BE2C (cell line): ENCODE measurements around the gene ZSCAN1.
A peak's percentile ranks its signal among the peaks of the same experiment; 100 is the strongest.
"Not testable (repeated sequence)": the region's sequence is repeated elsewhere in the genome, so short reads cannot be mapped to it uniquely, and the experiment has no call there.

Experiments used
- DNase-seq: peaks from one replicate; pipeline ENCODE4 v3.0.0-alpha.2; 2020
- H3K27me3 ChIP-seq: fragments of 250-450 bp; sonication (Bioruptor Pico); 2 replicates; pipeline ENCODE4 v1.5.1; 2020; ENCODE audit warnings: mild to moderate bottlenecking
- H3K36me3 ChIP-seq: fragments of 250-450 bp; sonication (Bioruptor Pico); 2 replicates; pipeline ENCODE4 v1.5.1; 2020; ENCODE audit warnings: mild to moderate bottlenecking
- H3K4me1 ChIP-seq: fragments of 250-450 bp; sonication (Bioruptor Pico); 2 replicates; pipeline ENCODE4 v1.5.1; 2020
- H3K4me3 ChIP-seq: 2 replicates; pipeline ENCODE4 v1.5.1; 2011; ENCODE audit warnings: low read depth, low read length
- H3K9me3 ChIP-seq: fragments of 250-450 bp; sonication (Bioruptor Pico); 2 replicates; pipeline ENCODE4 v1.5.1; 2020
- TF ChIP-seq, protein P1 (sequence below): IDR thresholded peaks from 2 replicates; pipeline ENCODE4 v1.5.1; 2012; ENCODE audit warnings: mild to moderate bottlenecking, low read depth, low read length

The ZSCAN1 gene

DNA sequence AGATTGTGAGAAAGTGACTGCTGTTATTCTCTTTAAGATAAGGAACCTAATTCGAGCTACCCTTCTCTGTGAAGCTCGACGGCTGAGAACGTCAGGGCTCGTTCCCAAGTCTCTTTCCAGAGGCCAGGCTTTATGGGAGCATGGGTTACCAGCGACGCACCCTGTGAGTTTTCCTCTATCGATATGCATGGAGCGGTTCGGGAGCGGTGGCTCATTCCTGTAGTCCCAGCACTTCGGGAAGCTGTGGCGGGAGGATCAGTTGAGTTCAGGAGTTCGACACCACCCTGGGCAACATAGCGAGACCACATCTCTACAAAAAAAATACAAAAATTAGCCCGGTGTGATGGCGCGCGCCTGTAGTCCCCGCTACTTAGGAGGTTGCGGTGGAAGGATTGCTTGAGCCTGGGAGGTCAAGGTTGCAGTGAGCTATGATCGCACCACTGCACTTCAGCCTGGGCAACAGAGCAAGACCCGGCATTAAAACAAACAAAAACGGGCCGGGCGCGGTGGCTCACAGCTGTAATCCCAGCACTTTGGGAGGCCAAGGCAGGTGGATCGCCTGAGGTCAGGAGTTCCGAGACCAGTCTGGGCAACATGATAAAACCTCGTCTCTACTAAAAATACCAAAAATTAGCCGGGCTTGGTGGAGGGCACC lies 30.5 kb upstream of the ZSCAN1 start:
- H3K4me1 ChIP-seq = no peaks in the 10 kb centered on the region
- H3K27me3 ChIP-seq = no peaks in the 10 kb centered on the region
- peaks cover 39% of the 10 kb centered on the region for H3K36me3 ChIP-seq
- peaks cover 4% of the 10 kb centered on the region; the same call in 1 of the 2 replicates for H3K9me3 ChIP-seq
- DNase-seq = no peak
- peak overlapping the region; percentile 84 for H3K4me3 ChIP-seq
- TF ChIP-seq, protein P1, sequence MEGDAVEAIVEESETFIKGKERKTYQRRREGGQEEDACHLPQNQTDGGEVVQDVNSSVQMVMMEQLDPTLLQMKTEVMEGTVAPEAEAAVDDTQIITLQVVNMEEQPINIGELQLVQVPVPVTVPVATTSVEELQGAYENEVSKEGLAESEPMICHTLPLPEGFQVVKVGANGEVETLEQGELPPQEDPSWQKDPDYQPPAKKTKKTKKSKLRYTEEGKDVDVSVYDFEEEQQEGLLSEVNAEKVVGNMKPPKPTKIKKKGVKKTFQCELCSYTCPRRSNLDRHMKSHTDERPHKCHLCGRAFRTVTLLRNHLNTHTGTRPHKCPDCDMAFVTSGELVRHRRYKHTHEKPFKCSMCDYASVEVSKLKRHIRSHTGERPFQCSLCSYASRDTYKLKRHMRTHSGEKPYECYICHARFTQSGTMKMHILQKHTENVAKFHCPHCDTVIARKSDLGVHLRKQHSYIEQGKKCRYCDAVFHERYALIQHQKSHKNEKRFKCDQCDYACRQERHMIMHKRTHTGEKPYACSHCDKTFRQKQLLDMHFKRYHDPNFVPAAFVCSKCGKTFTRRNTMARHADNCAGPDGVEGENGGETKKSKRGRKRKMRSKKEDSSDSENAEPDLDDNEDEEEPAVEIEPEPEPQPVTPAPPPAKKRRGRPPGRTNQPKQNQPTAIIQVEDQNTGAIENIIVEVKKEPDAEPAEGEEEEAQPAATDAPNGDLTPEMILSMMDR = no peak

GRCh38 chr19:58007285-58007684 lies 26.5 kb upstream of the ZSCAN1 start:
- TF ChIP-seq, protein P1 = peak; percentile 46
- H3K9me3 ChIP-seq = no peaks in the 10 kb centered on the region
- DNase-seq = peak; percentile 20

DNA sequence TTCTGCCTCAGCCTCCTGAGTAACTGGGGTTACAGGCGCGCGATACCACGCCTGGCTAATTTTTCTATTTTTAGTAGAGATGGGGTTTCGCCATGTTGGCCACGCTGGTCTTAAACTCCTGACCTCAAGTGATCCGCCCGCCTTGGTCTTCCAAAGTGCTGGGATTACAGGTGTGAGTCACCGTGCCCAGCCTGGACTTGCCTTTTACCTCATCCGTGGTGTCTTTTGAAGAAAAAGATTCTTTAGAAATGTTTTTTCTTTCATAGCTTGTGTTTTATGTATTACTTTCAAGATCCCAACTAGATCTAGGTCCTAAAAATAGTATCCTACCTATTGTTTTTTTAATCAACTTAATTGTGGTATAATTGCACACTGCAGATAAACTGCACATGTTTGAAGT lies 24.9 kb upstream of the ZSCAN1 start:
- not testable (repeated sequence) for H3K9me3 ChIP-seq, H3K4me1 ChIP-seq, H3K27me3 ChIP-seq, DNase-seq
- Histone ChIP-seq H3K4me3 (peak overlapping the region; percentile 76), H3K36me3 (peaks cover 13% of the 10 kb centered on the region)

More at GRCh38 chr19:58007285-58007684, 26.5 kb upstream of the ZSCAN1 start:
- Histone ChIP-seq H3K36me3 (peaks cover 13% of the 10 kb centered on the region), H3K27me3 (no peaks in the 10 kb centered on the region), H3K4me1 (no peaks in the 10 kb centered on the region), H3K4me3 (no peak overlapping the region)

GRCh38 chr19:58009301-58009665 lies 24.5 kb upstream of the ZSCAN1 start:
- Histone ChIP-seq H3K36me3 (peaks cover 10% of the 10 kb centered on the region), H3K27me3 (no peaks in the 10 kb centered on the region), H3K9me3 (0 out of 2 replicates have a peak, but pooled peaks cover 3% of the 10 kb centered on the region), H3K4me1 (no peaks in the 10 kb centered on the region), H3K4me3 (peak overlapping the region; percentile 76)
- DNase-seq = no peak
- TF ChIP-seq, protein P1 = no peak

DNA sequence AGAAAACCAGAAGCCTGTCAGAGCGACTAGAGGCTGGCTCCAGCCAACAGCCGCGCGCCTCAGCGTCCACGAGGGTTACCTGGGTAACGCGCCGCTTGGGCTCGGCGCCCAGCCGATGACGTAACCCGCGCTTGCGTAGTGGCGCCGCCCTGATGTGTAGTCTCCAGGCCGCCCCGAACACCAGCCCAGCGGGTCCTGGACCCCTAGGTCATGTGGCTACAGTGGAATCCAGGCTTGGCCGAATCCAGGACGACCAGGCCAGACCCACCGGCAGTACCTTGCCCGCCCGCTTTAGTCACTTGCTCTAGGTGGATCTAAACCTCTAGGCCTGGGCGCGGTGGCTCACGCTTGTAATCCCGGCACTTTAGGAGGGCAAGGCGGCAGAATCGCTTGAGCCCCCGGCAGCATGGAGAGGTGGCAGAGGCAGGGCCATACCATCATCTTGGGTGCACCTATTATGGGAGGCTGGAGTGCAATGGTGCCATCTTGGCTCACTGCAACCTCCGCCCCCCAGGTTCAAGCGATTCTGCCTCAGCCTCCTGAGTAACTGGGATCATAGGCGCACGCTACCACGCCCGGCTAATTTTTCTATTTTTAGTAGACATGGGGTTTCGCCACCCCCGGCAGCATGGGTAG lies 24.0 kb upstream of the ZSCAN1 start:
- no peaks in the 10 kb centered on the region for H3K4me1 ChIP-seq
- DNase-seq = peak; percentile 96
- no peaks in the 10 kb centered on the region for H3K27me3 ChIP-seq
- 0 out of 2 replicates have a peak, but pooled peaks cover 3% of the 10 kb centered on the region for H3K9me3 ChIP-seq
- TF ChIP-seq, protein P1 = no peak
- peaks cover 5% of the 10 kb centered on the region for H3K36me3 ChIP-seq
- peak overlapping the region; percentile 76 for H3K4me3 ChIP-seq

GRCh38 chr19:58010507-58010906 lies 23.3 kb upstream of the ZSCAN1 start:
- Histone ChIP-seq H3K9me3 (0 out of 2 replicates have a peak, but pooled peaks cover 3% of the 10 kb centered on the region), H3K4me3 (peak overlapping the region; percentile 76), H3K27me3 (no peaks in the 10 kb centered on the region)

More at GRCh38 chr19:58010507-58010906, 23.3 kb upstream of the ZSCAN1 start:
- TF ChIP-seq, protein P1 = no peak
- no peak for DNase-seq
- Histone ChIP-seq H3K36me3 (peaks cover 4% of the 10 kb centered on the region; the same call in 1 of the 2 replicates), H3K4me1 (no peaks in the 10 kb centered on the region)
